Mesenchymal stem cell (in vitro differentiated cells and primary cell): ENCODE results near the gene PRSS38.
A peak's percentile ranks its signal among the peaks of the same experiment; 100 is the strongest.

Source experiments
- DNase-seq: peaks from one replicate; pipeline ENCODE4 v3.0.0-alpha.2; 2013
- H2AFZ ChIP-seq: one replicate; pipeline ENCODE4 v1.6.1; 2013; ENCODE audit warnings: low read depth, mild to moderate bottlenecking, control low read depth, inconsistent platforms, low read length, moderate library complexity
- H2AK5ac ChIP-seq: 2 replicates; pipeline ENCODE4 v1.6.1; 2013; ENCODE audit warnings: low read length, moderate library complexity, mild to moderate bottlenecking, inconsistent platforms; ENCODE audit not compliant: severe bottlenecking
- H2BK120ac ChIP-seq: one replicate; pipeline ENCODE4 v1.6.1; 2013; ENCODE audit warnings: low read depth, mild to moderate bottlenecking, inconsistent platforms, low read length, moderate library complexity
- H2BK12ac ChIP-seq, 2 experiments: one replicate each; pipeline ENCODE4 v1.6.1; 2013; ENCODE audit warnings: inconsistent platforms in 2 of 2, low read length in 2 of 2, mild to moderate bottlenecking in 2 of 2, moderate library complexity in 2 of 2, control low read depth in 1 of 2
- H2BK15ac ChIP-seq: one replicate; pipeline ENCODE4 v1.6.1; 2013; ENCODE audit warnings: mild to moderate bottlenecking, low read depth, inconsistent platforms; ENCODE audit not compliant: poor library complexity, severe bottlenecking
- H2BK5ac ChIP-seq: 2 replicates; pipeline ENCODE4 v1.6.1; 2013; ENCODE audit warnings: low read depth, mild to moderate bottlenecking, low read length, control low read depth, inconsistent platforms; ENCODE audit not compliant: poor library complexity, severe bottlenecking
- H3K14ac ChIP-seq, 2 experiments: one replicate each; pipeline ENCODE4 v1.6.1; 2013; ENCODE audit warnings: inconsistent platforms in 2 of 2, low read length in 2 of 2, control low read depth in 1 of 2, mild to moderate bottlenecking in 1 of 2, moderate library complexity in 1 of 2
- H3K18ac ChIP-seq, 2 experiments: one replicate each; pipeline ENCODE4 v1.6.1; 2013; ENCODE audit warnings: inconsistent platforms in 2 of 2, low read length in 2 of 2, control low read depth in 1 of 2, low read depth in 1 of 2, mild to moderate bottlenecking in 1 of 2
- H3K23ac ChIP-seq, 2 experiments: one replicate each; pipeline ENCODE4 v1.6.1; 2013; ENCODE audit warnings: inconsistent platforms in 2 of 2, low read length in 2 of 2, mild to moderate bottlenecking in 2 of 2, moderate library complexity in 2 of 2, control low read depth in 1 of 2
- H3K27ac ChIP-seq: 2 replicates; pipeline ENCODE4 v1.5.1; 2013; ENCODE audit warnings: mild to moderate bottlenecking, moderate library complexity, low read length, control low read depth, inconsistent platforms; ENCODE audit not compliant: poor library complexity, severe bottlenecking
- H3K27me3 ChIP-seq, 2 experiments: 2 replicates each; pipeline versions ENCODE4 v1.6.1 to v1.7.0; 2013; ENCODE audit warnings: low read length in 2 of 2, mild to moderate bottlenecking in 2 of 2, moderate library complexity in 2 of 2, control low read depth in 1 of 2, inconsistent platforms in 1 of 2; ENCODE audit not compliant: control insufficient read depth in 1 of 2, insufficient read depth in 1 of 2
- H3K36me3 ChIP-seq, 2 experiments: 2 replicates each; pipeline versions ENCODE4 v1.6.1 to v1.7.0; 2013; ENCODE audit warnings: low read length in 2 of 2, control low read depth in 1 of 2, inconsistent platforms in 1 of 2, low read depth in 1 of 2, mild to moderate bottlenecking in 1 of 2; ENCODE audit not compliant: insufficient read depth in 2 of 2, control insufficient read depth in 1 of 2
- H3K4ac ChIP-seq, 2 experiments: one replicate each; pipeline ENCODE4 v1.6.1; 2013; ENCODE audit warnings: inconsistent platforms in 2 of 2, low read length in 2 of 2, mild to moderate bottlenecking in 2 of 2, moderate library complexity in 2 of 2, control low read depth in 1 of 2, low read depth in 1 of 2
- H3K4me1 ChIP-seq: 2 replicates; pipeline ENCODE4 v1.6.1; 2013; ENCODE audit warnings: low read depth, low read length, control low read depth; ENCODE audit not compliant: control insufficient read depth, insufficient read depth
- H3K4me2 ChIP-seq: 2 replicates; pipeline ENCODE4 v1.6.1; 2013; ENCODE audit warnings: low read length, mild to moderate bottlenecking, inconsistent platforms; ENCODE audit not compliant: poor library complexity, severe bottlenecking
- H3K4me3 ChIP-seq, 2 experiments: 2 replicates each; pipeline versions ENCODE4 v1.5.1 to v1.7.0; 2013; ENCODE audit warnings: low read length in 2 of 2, mild to moderate bottlenecking in 2 of 2, control low read depth in 1 of 2, low read depth in 1 of 2; ENCODE audit not compliant: insufficient read depth in 1 of 2
- H3K79me1 ChIP-seq: replicated peaks from 2 replicates; pipeline ENCODE4 v1.6.1; 2013; ENCODE audit warnings: mild to moderate bottlenecking, control low read depth, low read length, inconsistent platforms; ENCODE audit not compliant: poor library complexity, severe bottlenecking
- H3K9ac ChIP-seq: 2 replicates; pipeline ENCODE4 v1.7.0; 2013; ENCODE audit warnings: mild to moderate bottlenecking, low read length, moderate library complexity
- H3K9me3 ChIP-seq: 2 replicates; pipeline ENCODE4 v1.7.0; 2013; ENCODE audit warnings: mild to moderate bottlenecking, low read length; ENCODE audit not compliant: control insufficient read depth
- H4K8ac ChIP-seq: one replicate; pipeline ENCODE4 v1.6.1; 2013; ENCODE audit warnings: inconsistent platforms, mild to moderate bottlenecking, low read length, moderate library complexity
- H4K91ac ChIP-seq: one replicate; pipeline ENCODE4 v1.6.1; 2013; ENCODE audit warnings: mild to moderate bottlenecking, low read length, inconsistent platforms
- WGBS: methylation state at CpG from one replicate; pipeline ENCODE4 v1.1.7; 2013; ENCODE audit warnings: mixed read lengths; 5-methylcytosine and 5-hydroxymethylcytosine counted together

Gene PRSS38

GRCh38 chr1:227789084-227790033 is 26.1 kb upstream of the PRSS38 start:
- H4K8ac ChIP-seq = no peak overlapping the region
- peaks cover 41% of the 10 kb centered on the region for H3K4me1 ChIP-seq
- H2BK12ac ChIP-seq = no peak overlapping the region
- no peak overlapping the region for H3K23ac ChIP-seq
- no peak overlapping the region for H4K91ac ChIP-seq
- peak overlapping the region; percentile 92 for H3K4me2 ChIP-seq
- no peak overlapping the region for H2AFZ ChIP-seq
- WGBS = 58% methylated on average over 23 of the region's 23 CpGs
- peak overlapping the region; percentile 54 for H3K9ac ChIP-seq
- H2BK15ac ChIP-seq = no peak overlapping the region
- H3K14ac ChIP-seq = no peak overlapping the region
- no peak overlapping the region for H3K27ac ChIP-seq
- no peak overlapping the region for H3K18ac ChIP-seq
- H2BK5ac ChIP-seq = no peak overlapping the region
- no peaks in the 10 kb centered on the region for H3K36me3 ChIP-seq
- peak overlapping the region; percentile 26 to 78 for H3K4me3 ChIP-seq
- no peak for DNase-seq
- no peak overlapping the region for H3K4ac ChIP-seq
- no peak overlapping the region for H2BK120ac ChIP-seq
- H3K79me1 ChIP-seq = no peaks in the 10 kb centered on the region
- H3K27me3 ChIP-seq = peaks cover 0 to 18% of the 10 kb centered on the region in 2 experiments
- no peaks in the 10 kb centered on the region for H3K9me3 ChIP-seq
- no peak overlapping the region for H2AK5ac ChIP-seq

- no peaks in the 10 kb centered on the region for H3K36me3 ChIP-seq
- H3K79me1 ChIP-seq = no peaks in the 10 kb centered on the region
- no peak overlapping the region for H2BK5ac ChIP-seq
- no peak overlapping the region for H2BK12ac ChIP-seq
- peaks cover 0 to 18% of the 10 kb centered on the region in 2 experiments for H3K27me3 ChIP-seq
- WGBS = 94% methylated on average over 2 of the region's 2 CpGs
- peaks cover 46% of the 10 kb centered on the region for H3K4me1 ChIP-seq
- DNase-seq = no peak
- H3K4ac ChIP-seq = no peak overlapping the region
- no peak overlapping the region for H2BK15ac ChIP-seq
- no peak overlapping the region for H3K27ac ChIP-seq
- no peaks in the 10 kb centered on the region for H3K9me3 ChIP-seq
- no peak overlapping the region for H3K18ac ChIP-seq
- H4K91ac ChIP-seq = no peak overlapping the region
- H3K9ac ChIP-seq = no peak overlapping the region
- H3K4me3 ChIP-seq = no peak overlapping the region
- no peak overlapping the region for H4K8ac ChIP-seq
- H3K4me2 ChIP-seq = no peak overlapping the region
- no peak overlapping the region for H2BK120ac ChIP-seq
- H2AFZ ChIP-seq = no peak overlapping the region
- H2AK5ac ChIP-seq = no peak overlapping the region
- no peak overlapping the region for H3K14ac ChIP-seq
- no peak overlapping the region for H3K23ac ChIP-seq
Measured at GRCh38 chr1:227790034-227790400, 25.5 kb upstream of the PRSS38 start.

DNA sequence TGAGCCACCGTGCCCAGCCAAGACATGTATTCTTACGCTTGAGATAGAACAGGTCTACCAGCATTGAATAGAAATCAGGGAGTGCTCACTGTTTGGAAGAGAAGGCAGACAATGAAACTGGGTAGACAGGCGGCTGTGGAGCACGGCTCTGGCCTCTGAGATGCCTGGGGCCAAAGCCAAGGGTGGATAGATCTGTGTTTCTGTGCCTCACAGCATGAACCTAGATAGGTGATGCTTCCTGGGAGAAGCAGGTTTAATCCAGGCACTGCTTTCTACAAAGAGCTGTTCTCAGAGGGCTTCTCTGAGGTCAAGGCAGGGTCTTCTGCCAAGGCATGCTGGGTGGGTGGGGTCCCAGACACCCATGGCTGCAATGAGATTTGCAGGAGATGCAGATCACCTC is 24.6 kb upstream of the PRSS38 start:
- Histone ChIP-seq H3K36me3 (no peaks in the 10 kb centered on the region), H2BK12ac (no peak overlapping the region), H3K9me3 (no peaks in the 10 kb centered on the region), H3K9ac (no peak overlapping the region), H2AFZ (no peak overlapping the region), H3K27me3 (peaks cover 0 to 13% of the 10 kb centered on the region in 2 experiments), H3K4me3 (no peak overlapping the region), H3K18ac (no peak overlapping the region), H2BK5ac (no peak overlapping the region), H3K4ac (no peak overlapping the region), H3K27ac (no peak overlapping the region), H2BK120ac (no peak overlapping the region), H4K8ac (no peak overlapping the region), H3K4me1 (peaks cover 46% of the 10 kb centered on the region), H3K4me2 (no peak overlapping the region), H3K79me1 (no peaks in the 10 kb centered on the region), H2BK15ac (no peak overlapping the region), H2AK5ac (no peak overlapping the region), H3K23ac (no peak overlapping the region), H3K14ac (no peak overlapping the region), H4K91ac (no peak overlapping the region)
- WGBS = 84% methylated on average over 4 of the region's 4 CpGs
- no peak for DNase-seq

DNA sequence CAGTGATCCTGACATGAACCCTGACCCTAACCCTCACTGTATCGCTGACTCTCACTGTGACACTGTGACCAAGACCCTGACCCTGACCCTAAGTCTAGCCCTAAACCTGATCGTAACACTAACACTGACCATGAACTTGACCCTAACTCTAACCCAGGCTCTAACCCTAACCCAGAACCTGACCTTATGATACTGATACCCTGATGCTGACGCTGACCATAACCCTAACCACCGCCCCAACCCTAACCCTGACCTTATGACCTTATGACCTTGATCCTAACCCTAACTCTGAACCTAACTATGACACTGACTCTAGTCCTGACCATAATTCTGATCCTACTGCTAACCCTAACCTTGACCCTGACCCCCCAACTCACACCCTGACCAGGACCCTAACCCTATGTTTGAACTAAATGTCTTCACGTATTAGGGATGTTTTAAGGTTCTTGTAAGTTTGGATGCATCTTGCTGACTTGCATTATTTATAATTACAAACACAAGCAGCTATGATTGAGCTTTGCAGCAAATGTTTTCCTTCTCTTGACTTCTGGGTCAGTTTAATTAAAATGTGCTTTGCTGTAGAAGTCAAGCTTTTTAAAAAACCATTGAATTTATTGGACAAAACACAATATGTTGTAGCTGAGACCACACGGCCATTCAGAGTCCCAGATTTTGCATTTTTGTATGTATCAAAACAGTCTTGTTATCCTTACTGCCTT is 23.9 kb upstream of the PRSS38 start:
- H2BK5ac ChIP-seq = no peak overlapping the region
- H3K4ac ChIP-seq = no peak overlapping the region
- no peaks in the 10 kb centered on the region for H3K36me3 ChIP-seq
- no peaks in the 10 kb centered on the region for H3K79me1 ChIP-seq
- no peak overlapping the region for H2BK15ac ChIP-seq
- H3K4me2 ChIP-seq = no peak overlapping the region
- H2AK5ac ChIP-seq = no peak overlapping the region
- H3K4me3 ChIP-seq = no peak overlapping the region
- H3K14ac ChIP-seq = no peak overlapping the region
- no peak overlapping the region for H3K9ac ChIP-seq
- H4K8ac ChIP-seq = no peak overlapping the region
- H3K27ac ChIP-seq = no peak overlapping the region
- H2AFZ ChIP-seq = no peak overlapping the region
- no peak for DNase-seq
- peaks cover 46% of the 10 kb centered on the region for H3K4me1 ChIP-seq
- peaks cover 0 to 6% of the 10 kb centered on the region in 2 experiments for H3K27me3 ChIP-seq
- no peaks in the 10 kb centered on the region for H3K9me3 ChIP-seq
- no peak overlapping the region for H2BK12ac ChIP-seq
- 88% methylated on average over 4 of the region's 6 CpGs for WGBS
- no peak overlapping the region for H3K18ac ChIP-seq
- no peak overlapping the region for H3K23ac ChIP-seq
- no peak overlapping the region for H4K91ac ChIP-seq
- no peak overlapping the region for H2BK120ac ChIP-seq
